PC-9 (cell line): ENCODE data around the gene HID1. TPM values are rescaled to one million over a fixed set of nuclear protein-coding genes. Genes with fewer than 3 reads are reported as not detected.
A peak's percentile ranks its signal among the peaks of the same experiment; 100 is the strongest.

Experiments
- BruUV-seq: library from RNA; stranded (reverse); fragments of 400-500 nt; replicated peaks from 2 replicates; lab custom pipeline; 2021; lab: Mats Ljungman, UMichigan
- CTCF ChIA-PET: fragments of 300-600 bp; sonication (Branson Sonifier 250); formaldehyde crosslinking; loops from one replicate; lab custom pipeline; 2022; ENCODE audit warnings: antibody characterized with exemption; lab: Charles Lee
- POLR2A ChIA-PET: fragments of 300-600 bp; sonication (Branson Sonifier 250); formaldehyde crosslinking; loops from one replicate; lab custom pipeline; 2022; ENCODE audit warnings: antibody characterized with exemption; ENCODE audit not compliant: unreplicated experiment; lab: Charles Lee
- DNase-seq, 2 experiments: peaks; one replicate each; pipeline versions ENCODE4 v3.0.0 to v3.0.0-alpha.2; 2015 to 2022; ENCODE audit warnings: mixed read lengths in 1 of 2
- H2AFZ ChIP-seq: fragments of 200-600 bp; sonication (generic); 2 replicates; pipeline ENCODE4 v1.8.1; 2017; ENCODE audit warnings: antibody characterized with exemption
- H3F3A ChIP-seq: fragments of 200-600 bp; sonication (generic); 2 replicates; pipeline ENCODE4 v1.8.1; 2017; ENCODE audit warnings: antibody characterized with exemption, mild to moderate bottlenecking, low read depth; ENCODE audit not compliant: insufficient read depth
- H3K27ac ChIP-seq: fragments of 200-600 bp; sonication (generic); 2 replicates; pipeline ENCODE4 v1.6.1; 2016; ENCODE audit warnings: mixed run types
- H3K27me3 ChIP-seq: fragments of 200-600 bp; sonication (generic); 2 replicates; pipeline ENCODE4 v1.6.1; 2016; ENCODE audit warnings: low read depth, mixed run types; ENCODE audit not compliant: insufficient read depth
- H3K36me3 ChIP-seq: fragments of 200-600 bp; sonication (generic); 2 replicates; pipeline ENCODE4 v1.6.1; 2016; ENCODE audit warnings: low read depth, mixed run types
- H3K4me1 ChIP-seq: fragments of 200-600 bp; sonication (generic); replicated peaks from 2 replicates; pipeline ENCODE4 v1.6.1; 2016; ENCODE audit warnings: mixed run types; ENCODE audit not compliant: insufficient read depth
- H3K4me2 ChIP-seq: fragments of 200-600 bp; sonication (generic); 2 replicates; pipeline ENCODE4 v1.6.1; 2017; ENCODE audit warnings: mixed run types
- H3K4me3 ChIP-seq: fragments of 200-600 bp; sonication (generic); 2 replicates; pipeline ENCODE4 v1.6.1; 2016; ENCODE audit warnings: mixed run types
- H3K79me2 ChIP-seq: fragments of 200-600 bp; sonication (generic); 2 replicates; pipeline ENCODE4 v1.6.1; 2017; ENCODE audit warnings: low read depth, mixed run types
- H3K9me2 ChIP-seq: fragments of 200-600 bp; sonication (generic); 2 replicates; pipeline ENCODE4 v1.8.1; 2017; ENCODE audit warnings: mild to moderate bottlenecking; ENCODE audit not compliant: insufficient read depth
- H3K9me3 ChIP-seq: fragments of 200-600 bp; sonication (generic); 2 replicates; pipeline ENCODE4 v1.8.1; 2016; ENCODE audit warnings: low read depth; ENCODE audit not compliant: insufficient read depth
- H4K20me1 ChIP-seq: fragments of 200-600 bp; sonication (generic); 2 replicates; pipeline ENCODE4 v1.8.1; 2017; ENCODE audit not compliant: insufficient read depth
- EZH2 ChIP-seq: fragments of 200-600 bp; sonication (generic); IDR thresholded peaks from 2 replicates; pipeline ENCODE4 v1.8.0; 2017; ENCODE audit warnings: antibody characterized with exemption, low read depth
- intact Hi-C: fragments of 100-400 bp; cut with micrococcal nuclease; formaldehyde crosslinking; loops from one replicate; pipeline ENCODE4 v1.10.0; 2022; ENCODE audit not compliant: unreplicated experiment
- total RNA-seq: library from RNA; stranded (reverse); gene quantifications from 2 replicates; pipeline ENCODE4 v1.2.3, GENCODE V29; 2021
- TF ChIP-seq, protein P1 (sequence below): fragments of 200-600 bp; sonication (generic); conservative IDR thresholded peaks from 2 replicates; pipeline ENCODE4 v1.6.1; 2017; ENCODE audit warnings: mixed run types, antibody characterized with exemption, mild to moderate bottlenecking, moderate library complexity

The HID1 gene
- total RNA-seq, 1 experiment from 2014 or later = 32.1 TPM

DNA sequence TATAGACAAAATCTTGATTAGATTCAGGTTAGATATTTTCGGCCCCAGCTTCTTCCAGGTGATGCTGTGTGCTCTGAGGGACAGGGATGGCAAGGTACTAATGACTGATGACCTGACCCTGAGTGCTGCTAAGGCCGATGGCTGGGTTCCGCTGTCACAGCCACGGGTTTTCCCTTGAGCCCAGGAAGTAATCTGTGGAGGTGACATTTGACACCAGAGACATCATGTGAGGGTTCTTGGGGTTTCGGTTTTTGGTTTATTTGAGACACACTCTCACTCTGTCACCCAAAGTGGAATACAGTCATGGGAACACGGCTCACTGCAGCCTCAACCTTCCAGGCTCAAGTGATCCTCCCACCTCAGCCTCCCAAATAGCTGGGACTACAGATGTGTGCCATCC is 27.0 kb downstream of the HID1 start:
- H3K79me2 ChIP-seq = no peaks in the 10 kb centered on the region
- H3K4me3 ChIP-seq = no peak overlapping the region
- intact Hi-C loops = no loop called here
- H2AFZ ChIP-seq = no peak overlapping the region
- H3K4me1 ChIP-seq = peaks cover 29% of the 10 kb centered on the region
- no peaks in the 10 kb centered on the region for H3K27me3 ChIP-seq
- H3K9me2 ChIP-seq = no peaks in the 10 kb centered on the region
- no TSS peak for BruUV-seq
- H3K9me3 ChIP-seq = no peaks in the 10 kb centered on the region
- no peaks in the 10 kb centered on the region for H4K20me1 ChIP-seq
- peaks cover 19% of the 10 kb centered on the region; the same call in 1 of the 2 replicates for H3F3A ChIP-seq
- no peaks in the 10 kb centered on the region for H3K36me3 ChIP-seq
- H3K27ac ChIP-seq = no peak overlapping the region
- no peak for TF ChIP-seq EZH2
- TF ChIP-seq, protein P1, sequence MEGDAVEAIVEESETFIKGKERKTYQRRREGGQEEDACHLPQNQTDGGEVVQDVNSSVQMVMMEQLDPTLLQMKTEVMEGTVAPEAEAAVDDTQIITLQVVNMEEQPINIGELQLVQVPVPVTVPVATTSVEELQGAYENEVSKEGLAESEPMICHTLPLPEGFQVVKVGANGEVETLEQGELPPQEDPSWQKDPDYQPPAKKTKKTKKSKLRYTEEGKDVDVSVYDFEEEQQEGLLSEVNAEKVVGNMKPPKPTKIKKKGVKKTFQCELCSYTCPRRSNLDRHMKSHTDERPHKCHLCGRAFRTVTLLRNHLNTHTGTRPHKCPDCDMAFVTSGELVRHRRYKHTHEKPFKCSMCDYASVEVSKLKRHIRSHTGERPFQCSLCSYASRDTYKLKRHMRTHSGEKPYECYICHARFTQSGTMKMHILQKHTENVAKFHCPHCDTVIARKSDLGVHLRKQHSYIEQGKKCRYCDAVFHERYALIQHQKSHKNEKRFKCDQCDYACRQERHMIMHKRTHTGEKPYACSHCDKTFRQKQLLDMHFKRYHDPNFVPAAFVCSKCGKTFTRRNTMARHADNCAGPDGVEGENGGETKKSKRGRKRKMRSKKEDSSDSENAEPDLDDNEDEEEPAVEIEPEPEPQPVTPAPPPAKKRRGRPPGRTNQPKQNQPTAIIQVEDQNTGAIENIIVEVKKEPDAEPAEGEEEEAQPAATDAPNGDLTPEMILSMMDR = no peak
- CTCF ChIA-PET = interaction anchor here (0.5 to 0.6 kb wide), 4 partner anchors 14 to 195 kb away, joined by 5 to 11 read pairs (median 6); no protein-coding TSS in a partner anchor
- POLR2A ChIA-PET = no interaction called here
- H3K4me2 ChIP-seq = no peak overlapping the region
- DNase-seq = no peak

DNA sequence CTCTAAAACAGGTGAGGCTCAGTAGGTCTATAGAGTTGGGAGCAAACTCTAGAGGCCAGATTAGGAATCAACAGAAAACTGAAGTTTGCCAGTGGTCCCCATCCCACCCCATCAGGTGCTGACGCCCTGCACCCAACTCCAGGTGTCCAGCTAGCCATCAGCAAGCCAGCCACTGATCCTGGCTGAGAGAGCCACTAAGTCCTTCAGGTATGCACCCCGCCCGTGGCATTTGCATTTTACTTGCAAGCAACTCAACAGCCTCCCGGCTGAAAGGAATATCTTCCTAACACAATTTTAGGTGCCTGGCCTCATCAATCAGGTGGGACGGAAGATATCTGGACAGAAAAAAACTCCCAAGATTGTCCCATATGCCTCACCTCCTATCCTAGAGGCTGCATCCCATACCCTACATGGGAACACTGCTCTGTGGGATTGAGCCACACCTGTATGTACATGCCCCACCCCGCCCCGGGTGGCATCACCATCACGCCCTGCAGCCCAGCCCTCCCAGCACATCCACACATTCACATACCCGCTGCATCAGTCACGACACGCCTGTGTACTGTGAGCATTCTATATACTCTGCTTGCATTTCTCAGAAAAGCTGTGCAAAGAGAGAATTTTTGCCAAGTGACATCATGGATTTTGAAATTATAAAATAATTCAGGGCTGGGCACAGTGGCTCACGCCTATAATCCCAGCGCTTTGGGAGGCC is 28.6 kb downstream of the HID1 start:
- Histone ChIP-seq H3K4me2 (peak overlapping the region; percentile 38), H3K9me3 (no peaks in the 10 kb centered on the region), H3F3A (peaks cover 19% of the 10 kb centered on the region; the same call in 1 of the 2 replicates), H4K20me1 (no peaks in the 10 kb centered on the region), H3K36me3 (no peaks in the 10 kb centered on the region), H3K27ac (peak overlapping the region; percentile 49), H3K79me2 (no peaks in the 10 kb centered on the region), H3K4me3 (no peak overlapping the region), H3K27me3 (no peaks in the 10 kb centered on the region), H3K4me1 (peaks cover 24% of the 10 kb centered on the region), H3K9me2 (no peaks in the 10 kb centered on the region), H2AFZ (no peak overlapping the region)
- TSS peak; percentile 52 for BruUV-seq
- intact Hi-C loops = no loop called here
- no peak for TF ChIP-seq EZH2
- TF ChIP-seq, protein P1 = no peak
- peak; percentile 77 to 91 for DNase-seq
- CTCF ChIA-PET = interaction anchor here (1.0 kb wide), 1 partner anchor 13 kb away, joined by 4 read pairs; no protein-coding TSS in a partner anchor
- POLR2A ChIA-PET = no interaction called here

- Histone ChIP-seq H3K79me2 (no peaks in the 10 kb centered on the region), H4K20me1 (no peaks in the 10 kb centered on the region), H3K9me2 (no peaks in the 10 kb centered on the region), H3K4me1 (peaks cover 24% of the 10 kb centered on the region), H3K4me2 (no peak overlapping the region), H3K27ac (no peak overlapping the region), H3K4me3 (no peak overlapping the region), H3K36me3 (no peaks in the 10 kb centered on the region), H3F3A (peaks cover 19% of the 10 kb centered on the region; the same call in 1 of the 2 replicates), H3K9me3 (no peaks in the 10 kb centered on the region), H2AFZ (no peak overlapping the region), H3K27me3 (peaks cover 21% of the 10 kb centered on the region)
- intact Hi-C loops = no loop called here
- ChIA-PET POLR2A (no interaction called here), CTCF (no interaction called here)
- DNase-seq = no peak
- no TSS peak for BruUV-seq
- TF ChIP-seq EZH2 = no peak
- TF ChIP-seq, protein P1 = no peak
Observed at GRCh38 chr17:74941128-74941725, 31.3 kb downstream of the HID1 start.
